WTC11 (cell line): ENCODE measurements around the gene NOPCHAP1. TPM values are rescaled to one million over a fixed set of nuclear protein-coding genes. Genes with fewer than 3 reads are reported as not detected.

ENCODE experiments used
- ATAC-seq: fragments of 200-7000 bp; cut with Tn5 transposase; 2 replicates; pipeline ENCODE4 v1.10.0; 2021; ENCODE audit warnings: mild to moderate bottlenecking, moderate library complexity
- CTCF ChIA-PET: fragments of 300-600 bp; sonication (Branson Sonifier 250); formaldehyde crosslinking; loops from one replicate; lab custom pipeline; 2021; ENCODE audit warnings: antibody characterized with exemption; lab: Charles Lee
- POLR2A ChIA-PET: fragments of 350-600 bp; sonication (Branson Sonifier 250); formaldehyde crosslinking; loops from one replicate; lab custom pipeline; 2021; ENCODE audit warnings: antibody characterized with exemption; lab: Charles Lee
- DNase-seq: peaks from one replicate; pipeline ENCODE4 v3.0.0; 2021; ENCODE audit warnings: low spot score
- H3K27ac Mint-ChIP-seq: 2 replicates; pipeline ENCODE4 v1.8.0; 2021; ENCODE audit warnings: mixed read lengths
- H3K27me3 Mint-ChIP-seq: 2 replicates; pipeline ENCODE4 v1.8.0; 2021; ENCODE audit warnings: low read depth, mild to moderate bottlenecking, moderate library complexity, mixed read lengths
- H3K36me3 Mint-ChIP-seq: 2 replicates; pipeline ENCODE4 v1.8.0; 2021; ENCODE audit warnings: mixed read lengths
- H3K4me1 Mint-ChIP-seq: 2 replicates; pipeline ENCODE4 v1.8.0; 2022; ENCODE audit warnings: mixed read lengths
- H3K4me3 Mint-ChIP-seq: 2 replicates; pipeline ENCODE4 v1.8.0; 2021; ENCODE audit warnings: mild to moderate bottlenecking, moderate library complexity, mixed read lengths
- H3K9me3 Mint-ChIP-seq: 2 replicates; pipeline ENCODE4 v1.8.0; 2021; ENCODE audit warnings: mixed read lengths
- FOXK1 ChIP-seq: sonication (generic); formaldehyde crosslinking; IDR thresholded peaks from 2 replicates; pipeline ENCODE4 v1.8.0; 2022; ENCODE audit warnings: mild to moderate bottlenecking, moderate library complexity, missing genetic modification reagents
- GABPB1 ChIP-seq: sonication (generic); formaldehyde crosslinking; IDR thresholded peaks from 2 replicates; pipeline ENCODE4 v1.8.1; 2023; ENCODE audit warnings: mild to moderate bottlenecking, missing genetic modification reagents
- JUN ChIP-seq: sonication (generic); formaldehyde crosslinking; IDR thresholded peaks from 2 replicates; pipeline ENCODE4 v1.8.0; 2023; ENCODE audit warnings: mild to moderate bottlenecking, missing genetic modification reagents
- NFATC4 ChIP-seq: fragments of 250-450 bp; sonication (Bioruptor Pico); IDR thresholded peaks from 2 replicates; pipeline ENCODE4 v1.9.0; 2021; ENCODE audit warnings: mild to moderate bottlenecking
- NFE2L1 ChIP-seq: sonication (generic); formaldehyde crosslinking; IDR thresholded peaks from 2 replicates; pipeline ENCODE4 v1.8.1; 2023; ENCODE audit warnings: missing genetic modification reagents
- PRRX2 ChIP-seq: fragments of 250-450 bp; sonication (Bioruptor Pico); IDR thresholded peaks from 2 replicates; pipeline ENCODE4 v1.8.0; 2021; ENCODE audit warnings: mild to moderate bottlenecking
- SMAD4 ChIP-seq: sonication (generic); formaldehyde crosslinking; IDR thresholded peaks from 2 replicates; pipeline ENCODE4 v1.8.0; 2022; ENCODE audit warnings: mild to moderate bottlenecking, missing genetic modification reagents
- TEAD1 ChIP-seq: sonication (generic); formaldehyde crosslinking; IDR thresholded peaks from 2 replicates; pipeline ENCODE4 v1.8.0; 2022; ENCODE audit warnings: mild to moderate bottlenecking, missing genetic modification reagents
- ZNF121 ChIP-seq: sonication (generic); formaldehyde crosslinking; IDR thresholded peaks from 2 replicates; pipeline ENCODE4 v1.8.0; 2023; ENCODE audit warnings: missing genetic modification reagents
- total RNA-seq: library from RNA; stranded (reverse); gene quantifications from 3 replicates; pipeline ENCODE4 v1.2.3, GENCODE V29; 2021
- TF ChIP-seq, protein P1 (sequence below): sonication (generic); formaldehyde crosslinking; IDR thresholded peaks from 2 replicates; pipeline ENCODE4 v1.8.0; 2023; ENCODE audit warnings: missing genetic modification reagents, mild to moderate bottlenecking, borderline replicate concordance
- TF ChIP-seq, protein P2 (sequence below): sonication (generic); formaldehyde crosslinking; IDR thresholded peaks from 2 replicates; pipeline ENCODE4 v1.8.0; 2022; ENCODE audit warnings: mild to moderate bottlenecking, missing genetic modification reagents
- TF ChIP-seq, protein P3 (sequence below): sonication (generic); formaldehyde crosslinking; IDR thresholded peaks from 2 replicates; pipeline ENCODE4 v1.8.0; 2022; ENCODE audit warnings: mild to moderate bottlenecking, missing genetic modification reagents
- TF ChIP-seq, protein P4 (sequence below): fragments of 250-450 bp; sonication (Bioruptor Pico); IDR thresholded peaks from 2 replicates; pipeline ENCODE4 v1.9.0; 2021; ENCODE audit warnings: mild to moderate bottlenecking, borderline replicate concordance
- TF ChIP-seq, protein P5 (sequence below): sonication (generic); formaldehyde crosslinking; IDR thresholded peaks from 2 replicates; pipeline ENCODE4 v1.8.0; 2023; ENCODE audit warnings: missing genetic modification reagents
- TF ChIP-seq, protein P6 (sequence below): sonication (generic); formaldehyde crosslinking; IDR thresholded peaks from 2 replicates; pipeline ENCODE4 v1.8.1; 2022; ENCODE audit warnings: mild to moderate bottlenecking, missing genetic modification reagents, moderate library complexity, borderline replicate concordance
- TF ChIP-seq, protein P7 (sequence below): sonication (generic); formaldehyde crosslinking; IDR thresholded peaks from 2 replicates; pipeline ENCODE4 v1.8.1; 2023; ENCODE audit warnings: mild to moderate bottlenecking, missing genetic modification reagents

The NOPCHAP1 gene
- total RNA-seq, 1 experiment from 2014 or later: 34.8 TPM

DNA sequence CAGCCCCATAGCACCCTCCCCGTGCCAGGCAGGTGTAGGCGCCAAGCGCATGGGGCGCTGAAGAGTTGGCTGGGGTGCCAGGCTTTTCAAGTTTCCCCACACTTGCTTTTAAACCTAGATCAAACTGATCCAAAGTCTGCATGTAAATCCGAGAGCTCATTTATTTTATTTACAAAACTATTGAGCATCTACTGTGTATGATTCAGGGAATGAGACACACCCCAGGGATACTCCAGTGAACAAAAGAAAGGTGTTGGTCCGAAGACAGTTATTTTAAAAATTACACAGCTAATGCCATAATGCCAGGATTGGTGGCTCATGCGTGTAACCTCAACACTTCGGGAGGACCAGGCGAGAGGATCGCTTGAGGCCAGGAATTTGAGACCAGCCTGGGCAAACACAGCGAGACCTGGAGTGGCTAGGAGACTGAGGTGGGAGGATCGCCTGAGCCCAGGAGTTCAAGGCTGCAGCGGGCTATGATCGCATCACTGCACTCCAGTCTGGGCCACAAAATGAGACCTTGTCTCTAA lies 27.2 kb upstream of the NOPCHAP1 start:
- peaks cover 24% of the 10 kb centered on the region for H3K4me1 Mint-ChIP-seq
- TF ChIP-seq NFE2L1 (no peak), NFATC4 (CRISPR knock-in tag) (no peak), SMAD4 (CRISPR knock-in tag) (no peak), ZNF121 (no peak), JUN (CRISPR knock-in tag) (no peak), TEAD1 (no peak), PRRX2 (CRISPR knock-in tag) (no peak), GABPB1 (CRISPR knock-in tag) (no peak), FOXK1 (CRISPR knock-in tag) (no peak)
- TF ChIP-seq, protein P1, sequence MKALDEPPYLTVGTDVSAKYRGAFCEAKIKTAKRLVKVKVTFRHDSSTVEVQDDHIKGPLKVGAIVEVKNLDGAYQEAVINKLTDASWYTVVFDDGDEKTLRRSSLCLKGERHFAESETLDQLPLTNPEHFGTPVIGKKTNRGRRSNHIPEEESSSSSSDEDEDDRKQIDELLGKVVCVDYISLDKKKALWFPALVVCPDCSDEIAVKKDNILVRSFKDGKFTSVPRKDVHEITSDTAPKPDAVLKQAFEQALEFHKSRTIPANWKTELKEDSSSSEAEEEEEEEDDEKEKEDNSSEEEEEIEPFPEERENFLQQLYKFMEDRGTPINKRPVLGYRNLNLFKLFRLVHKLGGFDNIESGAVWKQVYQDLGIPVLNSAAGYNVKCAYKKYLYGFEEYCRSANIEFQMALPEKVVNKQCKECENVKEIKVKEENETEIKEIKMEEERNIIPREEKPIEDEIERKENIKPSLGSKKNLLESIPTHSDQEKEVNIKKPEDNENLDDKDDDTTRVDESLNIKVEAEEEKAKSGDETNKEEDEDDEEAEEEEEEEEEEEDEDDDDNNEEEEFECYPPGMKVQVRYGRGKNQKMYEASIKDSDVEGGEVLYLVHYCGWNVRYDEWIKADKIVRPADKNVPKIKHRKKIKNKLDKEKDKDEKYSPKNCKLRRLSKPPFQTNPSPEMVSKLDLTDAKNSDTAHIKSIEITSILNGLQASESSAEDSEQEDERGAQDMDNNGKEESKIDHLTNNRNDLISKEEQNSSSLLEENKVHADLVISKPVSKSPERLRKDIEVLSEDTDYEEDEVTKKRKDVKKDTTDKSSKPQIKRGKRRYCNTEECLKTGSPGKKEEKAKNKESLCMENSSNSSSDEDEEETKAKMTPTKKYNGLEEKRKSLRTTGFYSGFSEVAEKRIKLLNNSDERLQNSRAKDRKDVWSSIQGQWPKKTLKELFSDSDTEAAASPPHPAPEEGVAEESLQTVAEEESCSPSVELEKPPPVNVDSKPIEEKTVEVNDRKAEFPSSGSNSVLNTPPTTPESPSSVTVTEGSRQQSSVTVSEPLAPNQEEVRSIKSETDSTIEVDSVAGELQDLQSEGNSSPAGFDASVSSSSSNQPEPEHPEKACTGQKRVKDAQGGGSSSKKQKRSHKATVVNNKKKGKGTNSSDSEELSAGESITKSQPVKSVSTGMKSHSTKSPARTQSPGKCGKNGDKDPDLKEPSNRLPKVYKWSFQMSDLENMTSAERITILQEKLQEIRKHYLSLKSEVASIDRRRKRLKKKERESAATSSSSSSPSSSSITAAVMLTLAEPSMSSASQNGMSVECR (CRISPR knock-in tag): no peak
- TF ChIP-seq, protein P2, sequence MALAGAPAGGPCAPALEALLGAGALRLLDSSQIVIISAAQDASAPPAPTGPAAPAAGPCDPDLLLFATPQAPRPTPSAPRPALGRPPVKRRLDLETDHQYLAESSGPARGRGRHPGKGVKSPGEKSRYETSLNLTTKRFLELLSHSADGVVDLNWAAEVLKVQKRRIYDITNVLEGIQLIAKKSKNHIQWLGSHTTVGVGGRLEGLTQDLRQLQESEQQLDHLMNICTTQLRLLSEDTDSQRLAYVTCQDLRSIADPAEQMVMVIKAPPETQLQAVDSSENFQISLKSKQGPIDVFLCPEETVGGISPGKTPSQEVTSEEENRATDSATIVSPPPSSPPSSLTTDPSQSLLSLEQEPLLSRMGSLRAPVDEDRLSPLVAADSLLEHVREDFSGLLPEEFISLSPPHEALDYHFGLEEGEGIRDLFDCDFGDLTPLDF (CRISPR knock-in tag): no peak
- TF ChIP-seq, protein P3, sequence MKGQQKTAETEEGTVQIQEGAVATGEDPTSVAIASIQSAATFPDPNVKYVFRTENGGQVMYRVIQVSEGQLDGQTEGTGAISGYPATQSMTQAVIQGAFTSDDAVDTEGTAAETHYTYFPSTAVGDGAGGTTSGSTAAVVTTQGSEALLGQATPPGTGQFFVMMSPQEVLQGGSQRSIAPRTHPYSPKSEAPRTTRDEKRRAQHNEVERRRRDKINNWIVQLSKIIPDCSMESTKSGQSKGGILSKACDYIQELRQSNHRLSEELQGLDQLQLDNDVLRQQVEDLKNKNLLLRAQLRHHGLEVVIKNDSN (CRISPR knock-in tag): no peak
- TF ChIP-seq, protein P4, sequence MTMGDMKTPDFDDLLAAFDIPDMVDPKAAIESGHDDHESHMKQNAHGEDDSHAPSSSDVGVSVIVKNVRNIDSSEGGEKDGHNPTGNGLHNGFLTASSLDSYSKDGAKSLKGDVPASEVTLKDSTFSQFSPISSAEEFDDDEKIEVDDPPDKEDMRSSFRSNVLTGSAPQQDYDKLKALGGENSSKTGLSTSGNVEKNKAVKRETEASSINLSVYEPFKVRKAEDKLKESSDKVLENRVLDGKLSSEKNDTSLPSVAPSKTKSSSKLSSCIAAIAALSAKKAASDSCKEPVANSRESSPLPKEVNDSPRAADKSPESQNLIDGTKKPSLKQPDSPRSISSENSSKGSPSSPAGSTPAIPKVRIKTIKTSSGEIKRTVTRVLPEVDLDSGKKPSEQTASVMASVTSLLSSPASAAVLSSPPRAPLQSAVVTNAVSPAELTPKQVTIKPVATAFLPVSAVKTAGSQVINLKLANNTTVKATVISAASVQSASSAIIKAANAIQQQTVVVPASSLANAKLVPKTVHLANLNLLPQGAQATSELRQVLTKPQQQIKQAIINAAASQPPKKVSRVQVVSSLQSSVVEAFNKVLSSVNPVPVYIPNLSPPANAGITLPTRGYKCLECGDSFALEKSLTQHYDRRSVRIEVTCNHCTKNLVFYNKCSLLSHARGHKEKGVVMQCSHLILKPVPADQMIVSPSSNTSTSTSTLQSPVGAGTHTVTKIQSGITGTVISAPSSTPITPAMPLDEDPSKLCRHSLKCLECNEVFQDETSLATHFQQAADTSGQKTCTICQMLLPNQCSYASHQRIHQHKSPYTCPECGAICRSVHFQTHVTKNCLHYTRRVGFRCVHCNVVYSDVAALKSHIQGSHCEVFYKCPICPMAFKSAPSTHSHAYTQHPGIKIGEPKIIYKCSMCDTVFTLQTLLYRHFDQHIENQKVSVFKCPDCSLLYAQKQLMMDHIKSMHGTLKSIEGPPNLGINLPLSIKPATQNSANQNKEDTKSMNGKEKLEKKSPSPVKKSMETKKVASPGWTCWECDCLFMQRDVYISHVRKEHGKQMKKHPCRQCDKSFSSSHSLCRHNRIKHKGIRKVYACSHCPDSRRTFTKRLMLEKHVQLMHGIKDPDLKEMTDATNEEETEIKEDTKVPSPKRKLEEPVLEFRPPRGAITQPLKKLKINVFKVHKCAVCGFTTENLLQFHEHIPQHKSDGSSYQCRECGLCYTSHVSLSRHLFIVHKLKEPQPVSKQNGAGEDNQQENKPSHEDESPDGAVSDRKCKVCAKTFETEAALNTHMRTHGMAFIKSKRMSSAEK (CRISPR knock-in tag): no peak
- TF ChIP-seq, protein P5, sequence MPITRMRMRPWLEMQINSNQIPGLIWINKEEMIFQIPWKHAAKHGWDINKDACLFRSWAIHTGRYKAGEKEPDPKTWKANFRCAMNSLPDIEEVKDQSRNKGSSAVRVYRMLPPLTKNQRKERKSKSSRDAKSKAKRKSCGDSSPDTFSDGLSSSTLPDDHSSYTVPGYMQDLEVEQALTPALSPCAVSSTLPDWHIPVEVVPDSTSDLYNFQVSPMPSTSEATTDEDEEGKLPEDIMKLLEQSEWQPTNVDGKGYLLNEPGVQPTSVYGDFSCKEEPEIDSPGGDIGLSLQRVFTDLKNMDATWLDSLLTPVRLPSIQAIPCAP: no peak
- TF ChIP-seq, protein P6, sequence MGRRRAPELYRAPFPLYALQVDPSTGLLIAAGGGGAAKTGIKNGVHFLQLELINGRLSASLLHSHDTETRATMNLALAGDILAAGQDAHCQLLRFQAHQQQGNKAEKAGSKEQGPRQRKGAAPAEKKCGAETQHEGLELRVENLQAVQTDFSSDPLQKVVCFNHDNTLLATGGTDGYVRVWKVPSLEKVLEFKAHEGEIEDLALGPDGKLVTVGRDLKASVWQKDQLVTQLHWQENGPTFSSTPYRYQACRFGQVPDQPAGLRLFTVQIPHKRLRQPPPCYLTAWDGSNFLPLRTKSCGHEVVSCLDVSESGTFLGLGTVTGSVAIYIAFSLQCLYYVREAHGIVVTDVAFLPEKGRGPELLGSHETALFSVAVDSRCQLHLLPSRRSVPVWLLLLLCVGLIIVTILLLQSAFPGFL (CRISPR knock-in tag): no peak
- TF ChIP-seq, protein P7, sequence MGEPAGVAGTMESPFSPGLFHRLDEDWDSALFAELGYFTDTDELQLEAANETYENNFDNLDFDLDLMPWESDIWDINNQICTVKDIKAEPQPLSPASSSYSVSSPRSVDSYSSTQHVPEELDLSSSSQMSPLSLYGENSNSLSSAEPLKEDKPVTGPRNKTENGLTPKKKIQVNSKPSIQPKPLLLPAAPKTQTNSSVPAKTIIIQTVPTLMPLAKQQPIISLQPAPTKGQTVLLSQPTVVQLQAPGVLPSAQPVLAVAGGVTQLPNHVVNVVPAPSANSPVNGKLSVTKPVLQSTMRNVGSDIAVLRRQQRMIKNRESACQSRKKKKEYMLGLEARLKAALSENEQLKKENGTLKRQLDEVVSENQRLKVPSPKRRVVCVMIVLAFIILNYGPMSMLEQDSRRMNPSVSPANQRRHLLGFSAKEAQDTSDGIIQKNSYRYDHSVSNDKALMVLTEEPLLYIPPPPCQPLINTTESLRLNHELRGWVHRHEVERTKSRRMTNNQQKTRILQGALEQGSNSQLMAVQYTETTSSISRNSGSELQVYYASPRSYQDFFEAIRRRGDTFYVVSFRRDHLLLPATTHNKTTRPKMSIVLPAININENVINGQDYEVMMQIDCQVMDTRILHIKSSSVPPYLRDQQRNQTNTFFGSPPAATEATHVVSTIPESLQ (CRISPR knock-in tag): no peak
- TF ChIP-seq, all 79 proteins: peak for 0
- no peak for DNase-seq
- no peak for ATAC-seq
- Mint-ChIP-seq H3K27me3 (peaks cover 42% of the 10 kb centered on the region), H3K4me3 (peak overlapping the region; percentile 82), H3K27ac (no peak overlapping the region), H3K36me3 (no peaks in the 10 kb centered on the region), H3K9me3 (no peaks in the 10 kb centered on the region)
- CTCF ChIA-PET: interaction anchor here (0.7 to 2.8 kb wide), 7 partner anchors 28 to 709 kb away, joined by 3 to 12 read pairs (median 3); partner anchors contain the start of gene NOPCHAP1
- POLR2A ChIA-PET: no interaction called here
